K562 (cell line): ENCODE measurements around the gene NANS. TPM values are rescaled to one million over a fixed set of nuclear protein-coding genes. Genes with fewer than 3 reads are reported as not detected.
A peak's percentile ranks its signal among the peaks of the same experiment; 100 is the strongest.

Source experiments
- CBFB ChIP-seq: sonication (generic); formaldehyde crosslinking; IDR thresholded peaks from 2 replicates; pipeline ENCODE4 v1.4.0; 2020; ENCODE audit warnings: mild to moderate bottlenecking, missing genetic modification reagents
- DPF2 ChIP-seq: fragments of 450-650 bp; IDR thresholded peaks from 2 replicates; pipeline ENCODE4 v1.6.1; 2016
- ETS2 ChIP-seq: IDR thresholded peaks from 2 replicates; pipeline ENCODE4 v1.6.1; 2016; ENCODE audit warnings: borderline replicate concordance, missing genetic modification characterization, mild to moderate bottlenecking, moderate library complexity, missing compliant biosample characterization; ENCODE audit not compliant: poor library complexity, severe bottlenecking
- GABPA ChIP-seq: fragments of 200-800 bp; sonication (Bioruptor generic); conservative IDR thresholded peaks from 2 replicates; pipeline ENCODE4 v1.6.1; 2016; ENCODE audit warnings: low read depth, missing genetic modification characterization, missing compliant biosample characterization
- GTF2A2 ChIP-seq: IDR thresholded peaks from 2 replicates; pipeline ENCODE4 v1.6.1; 2016; ENCODE audit warnings: mild to moderate bottlenecking, missing genetic modification characterization, missing compliant biosample characterization
- KDM1A ChIP-seq, 2 experiments: fragments of 450-650 bp; IDR thresholded peaks; 2 replicates each; pipeline ENCODE4 v1.6.1; 2016; ENCODE audit warnings: mild to moderate bottlenecking in 2 of 2
- KDM5B ChIP-seq: fragments of 200-600 bp; sonication (generic); IDR thresholded peaks from 2 replicates; pipeline ENCODE4 v1.6.1; 2012; ENCODE audit warnings: low read depth, mild to moderate bottlenecking, moderate library complexity, low read length, control low read depth, inconsistent platforms; ENCODE audit not compliant: insufficient replicate concordance
- NCOA2 ChIP-seq, 2 experiments: fragments of 450-650 bp; IDR thresholded peaks; 2 replicates each; pipeline ENCODE4 v1.6.1; 2018; ENCODE audit warnings: mild to moderate bottlenecking in 2 of 2, moderate library complexity in 1 of 2; ENCODE audit not compliant: partially characterized antibody in 2 of 2
- PHTF2 ChIP-seq: fragments of 250-450 bp; sonication (Bioruptor Pico); IDR thresholded peaks from 2 replicates; pipeline ENCODE4 v1.5.0; 2021; ENCODE audit warnings: mild to moderate bottlenecking
- SAP30 ChIP-seq: fragments of 200-600 bp; sonication (generic); IDR thresholded peaks from 2 replicates; pipeline ENCODE4 v1.6.1; 2012; ENCODE audit warnings: borderline replicate concordance, low read depth, mild to moderate bottlenecking, moderate library complexity, low read length, control low read depth, inconsistent platforms; ENCODE audit not compliant: insufficient read depth, poor library complexity, severe bottlenecking
- SRSF3 ChIP-seq: fragments of 200-400 bp; formaldehyde crosslinking; IDR thresholded peaks from 2 replicates; pipeline ENCODE4 v1.6.1; 2016; ENCODE audit warnings: mild to moderate bottlenecking, low read length, moderate library complexity; ENCODE audit not compliant: insufficient read depth
- TBP ChIP-seq: optimal IDR thresholded peaks from 2 replicates; pipeline ENCODE3; 2011; ENCODE audit warnings: low read depth, low read length, improper control_type of control experiment
- THRAP3 ChIP-seq: fragments of 450-650 bp; IDR thresholded peaks from 2 replicates; pipeline ENCODE4 v1.6.1; 2016; ENCODE audit warnings: mild to moderate bottlenecking, inconsistent platforms, borderline replicate concordance
- YY1 ChIP-seq, 3 experiments: IDR thresholded peaks; 2 replicates each; pipeline ENCODE4 v1.6.1; 2011; ENCODE audit warnings: low read length in 2 of 3, mild to moderate bottlenecking in 2 of 3, moderate library complexity in 2 of 3, borderline replicate concordance in 1 of 3, control low read depth in 1 of 3, low read depth in 1 of 3; ENCODE audit not compliant: insufficient read depth in 3 of 3, insufficient replicate concordance in 2 of 3, control insufficient read depth in 1 of 3, insufficient read length in 1 of 3; ENCODE audit errors: extremely low read depth in 1 of 3
- ZNF124 ChIP-seq: sonication (generic); formaldehyde crosslinking; IDR thresholded peaks from 2 replicates; pipeline ENCODE4 v1.8.1; 2022; ENCODE audit warnings: missing genetic modification reagents
- ZNF197 ChIP-seq: fragments of 200-800 bp; sonication (Bioruptor generic); IDR thresholded peaks from 2 replicates; pipeline ENCODE4 v1.6.1; 2016; ENCODE audit warnings: low read depth, missing genetic modification characterization, missing compliant biosample characterization
- ZNF224 ChIP-seq: sonication (generic); formaldehyde crosslinking; IDR thresholded peaks from 2 replicates; pipeline ENCODE4 v1.8.0; 2022; ENCODE audit warnings: mild to moderate bottlenecking, missing genetic modification reagents
- ZNF444 ChIP-seq: fragments of 250-450 bp; sonication (Bioruptor Pico); IDR thresholded peaks from 2 replicates; pipeline ENCODE4 v1.4.0; 2020; ENCODE audit warnings: mild to moderate bottlenecking, moderate library complexity
- ZNF75A ChIP-seq: fragments of 450-650 bp; formaldehyde crosslinking; IDR thresholded peaks from 2 replicates; pipeline ENCODE4 v1.4.0; 2020; ENCODE audit warnings: mild to moderate bottlenecking
- polyA plus RNA-seq, 8 experiments: library from polyadenylated mRNA; depleted of rRNA in 4 of 8; stranded (reverse) in 5 of 8; unstranded in 3 of 8; fragments of >200 nt; fragmentation: Nextera tagmentation in 2 of 8; fragmentation: Illumina TruSeq in 1 of 8; extraction: Ambion mirVana in 2 of 8; extraction: Trizol in 1 of 8; gene quantifications; 2 replicates each; pipeline versions ENCODE4 v1.2.1 to v1.2.3, GENCODE V29; 2011 to 2014; ENCODE audit warnings: inconsistent platforms in 1 of 8, missing spikeins in 1 of 8
- total RNA-seq, 7 experiments: library from RNA; depleted of rRNA in 6 of 7; stranded (reverse); fragments of >200 nt in 6 of 7; fragmentation: Illumina TruSeq in 2 of 7; extraction: Trizol in 2 of 7; gene quantifications; 2 replicates each; pipeline versions ENCODE4 v1.2.1 to v1.2.3, GENCODE V29; 2011 to 2021; ENCODE audit warnings: low replicate concordance in 1 of 7
- TF ChIP-seq, protein P1 (sequence below): sonication (generic); formaldehyde crosslinking; IDR thresholded peaks from 2 replicates; pipeline ENCODE4 v1.8.1; 2022; ENCODE audit warnings: missing genetic modification reagents
- TF ChIP-seq, protein P2 (sequence below): fragments of 150-350 bp; IDR thresholded peaks from 2 replicates; pipeline ENCODE4 v1.6.1; 2014; ENCODE audit warnings: low read depth, mild to moderate bottlenecking, low read length, borderline replicate concordance

NANS gene
- total and polyA plus RNA-seq, 9 of the 15 experiments (the other 6 are each of a cell fraction or from before 2014, with no cell fraction given) = 37.1 to 181 (median 137) TPM

DNA sequence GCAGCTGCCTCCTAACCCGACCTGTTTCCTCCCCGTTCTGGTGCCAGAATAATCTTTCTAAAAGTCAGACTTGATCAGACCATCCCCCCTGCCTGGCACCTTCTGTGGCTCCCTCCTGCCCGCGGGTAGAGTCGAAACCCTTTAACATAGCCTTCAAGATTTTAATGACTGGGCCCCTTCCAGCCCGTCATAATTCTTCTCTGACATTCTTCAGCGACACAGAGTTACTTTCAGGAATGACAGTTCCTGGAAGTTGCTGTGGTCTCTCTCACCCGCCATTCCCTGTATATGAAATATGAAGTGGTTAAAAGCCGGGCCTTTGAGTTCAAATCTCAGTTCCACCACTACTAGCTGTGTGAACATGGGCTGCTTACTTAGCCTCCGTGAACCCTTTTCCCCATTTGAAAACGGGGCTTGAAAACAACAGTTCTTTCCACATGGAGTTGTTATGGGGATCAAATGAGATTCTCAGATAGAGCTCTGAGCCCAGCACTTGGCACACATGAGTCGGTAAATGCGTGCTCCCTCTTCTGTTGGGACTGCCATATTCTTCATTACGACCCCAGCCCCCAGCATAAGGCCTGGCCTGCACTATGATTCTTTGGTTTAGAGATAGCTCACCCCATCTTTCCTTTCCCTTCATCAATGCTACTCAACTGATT lies 737 bp downstream of the NANS start (continued):
- TF ChIP-seq GTF2A2 (tag) (no peak), DPF2 (0 out of 2 replicates have a peak, but pooled peaks have one; percentile 30), TBP (no peak), SAP30 (no peak), KDM5B (no peak), ZNF75A (CRISPR knock-in tag) (no peak), ZNF197 (no peak), ZNF444 (CRISPR knock-in tag) (no peak), NCOA2 (IDR thresholded peaks at IDR 0.05; ENCODE audit: partially characterized antibody in 2 of 2) (no peak), ZNF124 (CRISPR knock-in tag) (no peak), PHTF2 (CRISPR knock-in tag) (no peak), THRAP3 (no peak), ETS2 (no peak), GABPA (tag) (no peak), SRSF3 (no peak), CBFB (CRISPR knock-in tag) (no peak), KDM1A (IDR thresholded peaks at IDR 0.05) (peak in 1 of 2 experiments; percentile 26; a peak in 1 of 4 replicates), YY1 (IDR thresholded peaks at IDR 0.05; ENCODE audit: borderline replicate concordance in 1 of 3, control insufficient read depth in 1 of 3, extremely low read depth in 1 of 3, insufficient read depth in 3 of 3, insufficient read length in 1 of 3, insufficient replicate concordance in 2 of 3, low read depth in 1 of 3, low read length in 2 of 3) (peak in 1 of 3 experiments; percentile 4), ZNF224 (CRISPR knock-in tag) (no peak)
- TF ChIP-seq, protein P1, sequence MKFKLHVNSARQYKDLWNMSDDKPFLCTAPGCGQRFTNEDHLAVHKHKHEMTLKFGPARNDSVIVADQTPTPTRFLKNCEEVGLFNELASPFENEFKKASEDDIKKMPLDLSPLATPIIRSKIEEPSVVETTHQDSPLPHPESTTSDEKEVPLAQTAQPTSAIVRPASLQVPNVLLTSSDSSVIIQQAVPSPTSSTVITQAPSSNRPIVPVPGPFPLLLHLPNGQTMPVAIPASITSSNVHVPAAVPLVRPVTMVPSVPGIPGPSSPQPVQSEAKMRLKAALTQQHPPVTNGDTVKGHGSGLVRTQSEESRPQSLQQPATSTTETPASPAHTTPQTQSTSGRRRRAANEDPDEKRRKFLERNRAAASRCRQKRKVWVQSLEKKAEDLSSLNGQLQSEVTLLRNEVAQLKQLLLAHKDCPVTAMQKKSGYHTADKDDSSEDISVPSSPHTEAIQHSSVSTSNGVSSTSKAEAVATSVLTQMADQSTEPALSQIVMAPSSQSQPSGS (CRISPR knock-in tag) = no peak
- TF ChIP-seq, protein P2, sequence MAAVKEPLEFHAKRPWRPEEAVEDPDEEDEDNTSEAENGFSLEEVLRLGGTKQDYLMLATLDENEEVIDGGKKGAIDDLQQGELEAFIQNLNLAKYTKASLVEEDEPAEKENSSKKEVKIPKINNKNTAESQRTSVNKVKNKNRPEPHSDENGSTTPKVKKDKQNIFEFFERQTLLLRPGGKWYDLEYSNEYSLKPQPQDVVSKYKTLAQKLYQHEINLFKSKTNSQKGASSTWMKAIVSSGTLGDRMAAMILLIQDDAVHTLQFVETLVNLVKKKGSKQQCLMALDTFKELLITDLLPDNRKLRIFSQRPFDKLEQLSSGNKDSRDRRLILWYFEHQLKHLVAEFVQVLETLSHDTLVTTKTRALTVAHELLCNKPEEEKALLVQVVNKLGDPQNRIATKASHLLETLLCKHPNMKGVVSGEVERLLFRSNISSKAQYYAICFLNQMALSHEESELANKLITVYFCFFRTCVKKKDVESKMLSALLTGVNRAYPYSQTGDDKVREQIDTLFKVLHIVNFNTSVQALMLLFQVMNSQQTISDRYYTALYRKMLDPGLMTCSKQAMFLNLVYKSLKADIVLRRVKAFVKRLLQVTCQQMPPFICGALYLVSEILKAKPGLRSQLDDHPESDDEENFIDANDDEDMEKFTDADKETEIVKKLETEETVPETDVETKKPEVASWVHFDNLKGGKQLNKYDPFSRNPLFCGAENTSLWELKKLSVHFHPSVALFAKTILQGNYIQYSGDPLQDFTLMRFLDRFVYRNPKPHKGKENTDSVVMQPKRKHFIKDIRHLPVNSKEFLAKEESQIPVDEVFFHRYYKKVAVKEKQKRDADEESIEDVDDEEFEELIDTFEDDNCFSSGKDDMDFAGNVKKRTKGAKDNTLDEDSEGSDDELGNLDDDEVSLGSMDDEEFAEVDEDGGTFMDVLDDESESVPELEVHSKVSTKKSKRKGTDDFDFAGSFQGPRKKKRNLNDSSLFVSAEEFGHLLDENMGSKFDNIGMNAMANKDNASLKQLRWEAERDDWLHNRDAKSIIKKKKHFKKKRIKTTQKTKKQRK = no peak
